Osteoblast (primary cell): Measurements from ENCODE around the gene AUTS2. TPM values are rescaled to one million over a fixed set of nuclear protein-coding genes. Genes with fewer than 3 reads are reported as not detected.

ENCODE experiments used
- DNase-seq: peaks from one replicate; pipeline ENCODE4 v3.0.0; 2011; ENCODE audit warnings: low spot score, mixed read lengths; ENCODE audit not compliant: insufficient read length; ENCODE audit errors: missing footprints
- H2AFZ ChIP-seq: 2 replicates; pipeline ENCODE4 v1.6.0; 2011; ENCODE audit warnings: mild to moderate bottlenecking, low read length
- H3K27ac ChIP-seq: 2 replicates; pipeline ENCODE4 v1.5.1; 2011; ENCODE audit warnings: mild to moderate bottlenecking, low read depth, low read length, moderate library complexity
- H3K27me3 ChIP-seq: 2 replicates; pipeline ENCODE4 v1.6.0; 2012; ENCODE audit warnings: mild to moderate bottlenecking, control low read depth, inconsistent platforms, low read length, moderate library complexity; ENCODE audit not compliant: insufficient read depth
- H3K36me3 ChIP-seq: 2 replicates; pipeline ENCODE4 v1.5.1; 2011; ENCODE audit warnings: mild to moderate bottlenecking, low read length, control low read depth, moderate library complexity; ENCODE audit not compliant: insufficient read depth
- H3K4me1 ChIP-seq: 2 replicates; pipeline ENCODE4 v1.5.1; 2011; ENCODE audit warnings: mild to moderate bottlenecking, low read length, control low read depth, moderate library complexity; ENCODE audit not compliant: insufficient read depth
- H3K4me2 ChIP-seq: 2 replicates; pipeline ENCODE4 v1.6.0; 2011; ENCODE audit warnings: mild to moderate bottlenecking, low read length; ENCODE audit not compliant: insufficient read depth
- H3K4me3 ChIP-seq: fragments of 200-600 bp; sonication (generic); 3 replicates; pipeline ENCODE4 v1.5.1; 2012; ENCODE audit warnings: mild to moderate bottlenecking, low read length, inconsistent platforms; ENCODE audit not compliant: insufficient read depth
- H3K79me2 ChIP-seq: 2 replicates; pipeline ENCODE4 v1.6.0; 2012; ENCODE audit warnings: mild to moderate bottlenecking, low read length, control low read depth, inconsistent platforms; ENCODE audit not compliant: insufficient read depth
- H3K9me3 ChIP-seq: 2 replicates; pipeline ENCODE4 v1.5.1; 2011; ENCODE audit warnings: low read depth, low read length, control low read depth
- H4K20me1 ChIP-seq: 2 replicates; pipeline ENCODE4 v1.6.0; 2012; ENCODE audit warnings: mild to moderate bottlenecking, low read length, control low read depth; ENCODE audit not compliant: insufficient read depth
- total RNA-seq: library from RNA; depleted of rRNA; stranded (reverse); fragments of >200 nt; gene quantifications from 2 replicates; pipeline ENCODE4 v1.2.3, GENCODE V29; 2012
- TF ChIP-seq, protein P1 (sequence below): IDR thresholded peaks from 2 replicates; pipeline ENCODE4 v1.5.1; 2011; ENCODE audit warnings: mild to moderate bottlenecking, low read depth, low read length, moderate library complexity; ENCODE audit errors: extremely low read depth

AUTS2 gene
- total RNA-seq, 1 donor: 15.2 TPM

DNA sequence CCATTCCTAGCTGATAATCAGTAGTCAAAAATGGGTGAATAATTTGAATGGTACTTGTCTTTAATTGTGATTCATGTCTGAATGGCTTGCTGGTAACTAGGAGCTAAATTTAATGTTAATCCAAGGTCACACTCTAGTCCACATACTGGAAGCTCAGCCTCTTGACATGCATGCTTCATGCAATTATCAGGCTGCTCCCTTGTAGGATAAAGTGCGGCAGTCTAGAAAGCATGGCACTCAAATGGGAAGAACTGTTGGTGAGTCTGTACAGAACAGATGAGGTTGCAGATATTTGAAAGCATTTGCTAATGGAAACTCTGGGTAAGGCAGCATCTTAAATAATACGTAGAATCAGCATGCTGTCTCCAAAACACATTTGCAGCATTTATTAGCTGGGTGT lies 499.4 kb downstream of the AUTS2 start:
- H2AFZ ChIP-seq: no peak overlapping the region
- H3K9me3 ChIP-seq: no peaks in the 10 kb centered on the region
- H3K4me2 ChIP-seq: no peak overlapping the region
- H3K27ac ChIP-seq: no peak overlapping the region
- no peaks in the 10 kb centered on the region for H4K20me1 ChIP-seq
- H3K36me3 ChIP-seq: no peaks in the 10 kb centered on the region
- no peak for DNase-seq
- H3K4me3 ChIP-seq: no peak overlapping the region
- no peaks in the 10 kb centered on the region for H3K79me2 ChIP-seq
- TF ChIP-seq, protein P1, sequence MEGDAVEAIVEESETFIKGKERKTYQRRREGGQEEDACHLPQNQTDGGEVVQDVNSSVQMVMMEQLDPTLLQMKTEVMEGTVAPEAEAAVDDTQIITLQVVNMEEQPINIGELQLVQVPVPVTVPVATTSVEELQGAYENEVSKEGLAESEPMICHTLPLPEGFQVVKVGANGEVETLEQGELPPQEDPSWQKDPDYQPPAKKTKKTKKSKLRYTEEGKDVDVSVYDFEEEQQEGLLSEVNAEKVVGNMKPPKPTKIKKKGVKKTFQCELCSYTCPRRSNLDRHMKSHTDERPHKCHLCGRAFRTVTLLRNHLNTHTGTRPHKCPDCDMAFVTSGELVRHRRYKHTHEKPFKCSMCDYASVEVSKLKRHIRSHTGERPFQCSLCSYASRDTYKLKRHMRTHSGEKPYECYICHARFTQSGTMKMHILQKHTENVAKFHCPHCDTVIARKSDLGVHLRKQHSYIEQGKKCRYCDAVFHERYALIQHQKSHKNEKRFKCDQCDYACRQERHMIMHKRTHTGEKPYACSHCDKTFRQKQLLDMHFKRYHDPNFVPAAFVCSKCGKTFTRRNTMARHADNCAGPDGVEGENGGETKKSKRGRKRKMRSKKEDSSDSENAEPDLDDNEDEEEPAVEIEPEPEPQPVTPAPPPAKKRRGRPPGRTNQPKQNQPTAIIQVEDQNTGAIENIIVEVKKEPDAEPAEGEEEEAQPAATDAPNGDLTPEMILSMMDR: no peak
- H3K4me1 ChIP-seq: peaks cover 19% of the 10 kb centered on the region
- H3K27me3 ChIP-seq: no peaks in the 10 kb centered on the region

DNA sequence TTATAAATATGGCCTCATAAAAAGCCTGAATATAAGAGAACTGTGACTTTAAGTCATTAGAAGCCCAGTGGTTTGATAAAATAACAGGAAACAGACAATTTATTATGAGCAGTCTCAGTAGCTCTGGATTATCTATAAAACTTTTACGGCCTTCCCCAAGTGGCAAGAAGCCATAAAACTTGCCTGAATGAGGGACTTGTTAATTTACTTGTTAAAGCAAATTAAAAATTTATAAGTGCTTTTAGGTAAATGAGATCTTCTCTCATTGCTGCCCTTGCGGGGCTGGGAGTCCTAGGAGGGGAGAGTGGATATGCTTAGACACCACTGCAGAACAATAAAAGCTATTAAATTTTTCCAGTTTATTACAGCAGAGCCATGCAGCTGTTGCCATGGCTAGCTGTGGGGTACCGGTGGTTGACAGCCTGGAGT lies 499.9 kb downstream of the AUTS2 start:
- Histone ChIP-seq H4K20me1 (no peaks in the 10 kb centered on the region), H3K27me3 (no peaks in the 10 kb centered on the region), H3K36me3 (no peaks in the 10 kb centered on the region), H3K4me1 (peaks cover 14% of the 10 kb centered on the region), H2AFZ (no peak overlapping the region), H3K27ac (no peak overlapping the region), H3K9me3 (no peaks in the 10 kb centered on the region), H3K79me2 (no peaks in the 10 kb centered on the region), H3K4me2 (no peak overlapping the region), H3K4me3 (no peak overlapping the region)
- DNase-seq: peak; percentile 19
- TF ChIP-seq, protein P1: no peak

DNA sequence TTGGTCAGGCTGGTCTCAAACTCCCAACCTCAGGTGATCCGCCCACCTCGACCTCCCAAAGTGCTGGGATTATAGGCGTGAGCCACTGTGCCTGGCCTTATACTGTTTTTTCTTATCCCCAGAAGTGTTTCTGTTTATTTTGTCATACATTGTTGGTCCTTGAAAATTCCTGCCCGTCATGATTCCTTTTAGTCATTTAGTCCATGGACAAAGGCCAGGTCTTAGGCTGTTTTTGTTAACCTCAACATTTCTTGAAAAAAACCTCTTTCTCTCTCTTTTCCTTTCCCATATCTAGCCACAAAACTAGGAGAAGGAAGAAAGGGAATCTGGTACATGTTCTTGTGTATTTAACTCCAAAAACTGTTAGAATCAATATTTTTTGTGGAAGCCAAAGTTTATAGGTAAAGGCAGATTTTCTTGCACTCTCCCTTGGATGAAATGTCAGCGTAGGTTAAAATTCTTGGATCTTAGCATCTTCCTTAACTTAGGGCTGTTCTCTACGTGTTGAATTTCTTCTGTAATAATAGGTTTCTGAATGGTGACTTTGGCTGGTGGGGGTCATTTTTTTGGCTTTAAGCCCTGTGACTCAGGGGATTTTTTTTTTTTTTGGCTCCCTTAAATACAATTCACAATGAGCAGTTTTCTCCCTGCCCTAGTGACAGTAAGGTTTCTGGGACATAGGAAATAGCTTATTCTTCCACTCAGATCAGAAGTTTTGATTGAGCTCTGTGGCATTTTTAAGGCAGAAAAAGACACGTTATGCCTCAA lies 500.8 kb downstream of the AUTS2 start:
- H4K20me1 ChIP-seq: no peaks in the 10 kb centered on the region
- no peak overlapping the region for H3K27ac ChIP-seq
- no peak overlapping the region for H2AFZ ChIP-seq
- H3K79me2 ChIP-seq: no peaks in the 10 kb centered on the region
- TF ChIP-seq, protein P1: no peak
- H3K9me3 ChIP-seq: no peaks in the 10 kb centered on the region
- H3K4me1 ChIP-seq: peaks cover 10% of the 10 kb centered on the region
- no peaks in the 10 kb centered on the region for H3K36me3 ChIP-seq
- no peaks in the 10 kb centered on the region for H3K27me3 ChIP-seq
- no peak for DNase-seq
- no peak overlapping the region for H3K4me3 ChIP-seq
- H3K4me2 ChIP-seq: peak overlapping the region; percentile 61

DNA sequence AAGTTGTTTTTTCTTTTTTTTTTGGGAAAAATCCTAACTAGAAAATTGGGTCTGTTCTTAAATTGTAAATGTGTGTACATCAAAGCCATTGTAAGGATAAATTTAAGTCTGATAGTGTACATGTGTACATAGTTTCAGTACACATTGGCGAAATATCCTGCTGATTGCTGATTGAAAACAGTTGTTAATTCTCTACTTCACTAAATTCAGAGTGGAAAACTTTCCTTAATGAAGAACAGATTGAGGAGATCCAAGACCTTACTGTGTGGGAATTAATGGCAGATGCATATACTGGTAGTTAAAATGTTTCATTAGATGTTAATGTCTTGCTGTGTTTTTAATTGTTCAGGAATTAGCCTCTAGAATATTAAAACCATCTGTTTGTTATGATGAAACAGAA lies 506.0 kb downstream of the AUTS2 start:
- no peaks in the 10 kb centered on the region for H3K27me3 ChIP-seq
- no peak overlapping the region for H2AFZ ChIP-seq
- H3K4me2 ChIP-seq: no peak overlapping the region
- peaks cover 4% of the 10 kb centered on the region for H3K4me1 ChIP-seq
- H3K9me3 ChIP-seq: no peaks in the 10 kb centered on the region
- H3K79me2 ChIP-seq: no peaks in the 10 kb centered on the region
- no peak overlapping the region for H3K4me3 ChIP-seq
- H4K20me1 ChIP-seq: no peaks in the 10 kb centered on the region
- no peak for DNase-seq
- no peak overlapping the region for H3K27ac ChIP-seq
- no peaks in the 10 kb centered on the region for H3K36me3 ChIP-seq
- TF ChIP-seq, protein P1: no peak
